ENCODE results near the gene STYXL1.
"Not testable (repeated sequence)": the region's sequence is repeated elsewhere in the genome, so short reads cannot be mapped to it uniquely, and the experiment has no call there.

STYXL1 gene, protein sequence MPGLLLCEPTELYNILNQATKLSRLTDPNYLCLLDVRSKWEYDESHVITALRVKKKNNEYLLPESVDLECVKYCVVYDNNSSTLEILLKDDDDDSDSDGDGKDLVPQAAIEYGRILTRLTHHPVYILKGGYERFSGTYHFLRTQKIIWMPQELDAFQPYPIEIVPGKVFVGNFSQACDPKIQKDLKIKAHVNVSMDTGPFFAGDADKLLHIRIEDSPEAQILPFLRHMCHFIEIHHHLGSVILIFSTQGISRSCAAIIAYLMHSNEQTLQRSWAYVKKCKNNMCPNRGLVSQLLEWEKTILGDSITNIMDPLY

DNA sequence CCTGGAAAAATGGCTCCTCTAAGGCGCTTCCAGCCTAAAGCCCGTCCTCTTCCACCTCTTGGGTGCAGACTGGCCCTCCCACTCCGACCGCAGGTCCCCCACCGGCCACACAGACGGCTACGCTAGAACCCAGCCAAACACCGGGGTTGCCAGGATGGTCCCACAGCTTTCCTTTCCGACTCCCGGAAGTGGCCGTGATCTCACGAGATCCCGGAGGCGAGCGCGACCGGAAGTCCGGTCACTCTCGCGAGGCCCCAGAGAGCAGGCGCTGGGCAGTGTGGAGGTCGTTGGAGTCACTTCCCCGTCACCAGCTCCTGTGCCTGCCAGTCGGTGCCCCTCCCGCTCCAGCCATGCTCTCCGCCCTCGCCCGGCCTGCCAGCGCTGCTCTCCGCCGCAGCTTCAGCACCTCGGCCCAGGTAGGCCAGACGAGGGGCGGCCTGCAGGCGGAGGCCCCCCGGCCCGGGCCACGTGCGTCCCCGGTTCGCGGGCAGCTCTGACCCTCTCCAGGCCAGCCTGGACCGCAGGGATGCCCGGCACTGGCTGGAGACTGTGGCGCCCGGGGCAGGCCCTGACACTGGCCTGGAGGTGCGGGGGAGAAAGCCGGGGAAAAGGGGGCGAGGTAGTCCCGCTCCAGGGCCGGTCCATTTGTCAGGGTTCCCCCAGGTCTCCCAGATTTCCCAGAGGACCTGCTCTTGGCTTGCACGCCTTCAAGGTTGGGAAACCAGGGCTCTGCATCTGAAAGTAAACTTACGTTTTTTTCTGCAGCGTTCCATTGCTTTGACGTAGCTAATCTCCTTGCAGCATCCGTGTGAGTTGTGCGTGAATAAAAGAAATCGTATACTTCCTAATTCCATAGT lies at the start of gene STYXL1, which contains the start of gene MDH2:
Gene STYXL1, minus strand, starts transcription at position 190 of the 857 bp plus-strand sequence. CDS start 17,477 bp downstream, outside the sequence.
Gene MDH2, plus strand, starts transcription at position 296 of the 857 bp plus-strand sequence. Its CDS starts 55 bp downstream, at position 351.
- Histone ChIP-seq H3K9ac (ENCODE audit: low read length) (peak within 1 kb of the TSS; percentile 96), H3K9me3 (ENCODE audit: control insufficient read depth, low read length) (no peaks in the 10 kb centered on the region), H3K4me1 (ENCODE audit: control insufficient read depth, insufficient read depth, low read length) (peaks cover 8% of the 10 kb centered on the region), H3K4me3 (ENCODE audit: low read length) (peak within 1 kb of the TSS; percentile 99), H3K27me3 (replicated peaks; ENCODE audit: control insufficient read depth, insufficient read depth, low read length) (no peaks in the 10 kb centered on the region), H3K36me3 (ENCODE audit: control insufficient read depth, insufficient read depth, low read length, severe bottlenecking) (peaks cover under 1% of the 10 kb centered on the region)
- DNase-seq (ENCODE audit: low read depth) = peak; percentile 99

DNA sequence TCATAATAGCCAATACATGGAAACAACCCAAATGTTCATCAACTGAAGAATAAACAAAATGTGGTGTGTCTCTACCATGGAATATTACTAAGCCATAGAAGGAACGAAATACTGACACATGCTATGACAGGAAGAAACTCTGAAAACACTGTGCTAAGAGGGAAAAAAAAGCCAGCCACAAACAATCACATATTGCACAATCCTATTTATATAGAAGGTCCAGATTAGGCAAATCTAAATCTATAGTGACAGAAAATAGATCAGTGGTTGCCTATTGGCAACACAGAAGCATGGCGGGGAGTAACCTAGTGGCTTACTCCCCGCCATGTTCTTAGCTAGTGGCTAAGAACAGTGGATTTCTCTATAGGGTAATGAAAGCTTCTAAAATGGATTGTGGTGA lies 48.1 kb upstream of the STYXL1 start:
- Histone ChIP-seq H3K9me3 (ENCODE audit: control insufficient read depth, low read length) (no peaks in the 10 kb centered on the region), H3K9ac (ENCODE audit: low read length) (no peak overlapping the region), H3K4me3 (ENCODE audit: low read length) (no peak overlapping the region), H3K36me3 (ENCODE audit: control insufficient read depth, insufficient read depth, low read length, severe bottlenecking) (no peaks in the 10 kb centered on the region), H3K27me3 (replicated peaks; ENCODE audit: control insufficient read depth, insufficient read depth, low read length) (no peaks in the 10 kb centered on the region), H3K4me1 (ENCODE audit: control insufficient read depth, insufficient read depth, low read length) (no peaks in the 10 kb centered on the region)
- no peak for DNase-seq (ENCODE audit: low read depth)

DNA sequence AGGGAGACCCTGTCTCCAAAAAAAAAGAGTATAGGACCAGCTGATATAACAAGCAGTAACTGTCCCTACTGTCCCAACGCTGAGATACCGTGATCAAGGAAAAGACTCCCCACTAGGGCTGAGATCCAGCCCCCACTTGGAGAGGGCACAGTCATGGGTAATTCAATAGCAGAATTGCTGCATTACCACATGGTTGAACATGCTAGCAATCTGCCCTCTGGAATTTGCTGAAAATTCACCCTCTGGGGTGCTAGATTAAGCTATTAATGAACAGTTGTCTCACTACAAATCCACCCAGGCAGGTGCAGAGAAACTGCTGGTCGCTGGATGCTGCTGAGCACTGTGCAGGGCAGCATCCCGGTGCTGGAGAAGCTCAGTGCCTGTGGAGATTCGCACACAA lies 46.5 kb upstream of the STYXL1 start:
- not testable (repeated sequence) for H3K4me3 ChIP-seq (ENCODE audit: low read length); H3K27me3 ChIP-seq (replicated peaks; ENCODE audit: control insufficient read depth, insufficient read depth, low read length); H3K9me3 ChIP-seq (ENCODE audit: control insufficient read depth, low read length); H3K9ac ChIP-seq (ENCODE audit: low read length); DNase-seq (ENCODE audit: low read depth); H3K36me3 ChIP-seq (ENCODE audit: control insufficient read depth, insufficient read depth, low read length, severe bottlenecking); H3K4me1 ChIP-seq (ENCODE audit: control insufficient read depth, insufficient read depth, low read length)

DNA sequence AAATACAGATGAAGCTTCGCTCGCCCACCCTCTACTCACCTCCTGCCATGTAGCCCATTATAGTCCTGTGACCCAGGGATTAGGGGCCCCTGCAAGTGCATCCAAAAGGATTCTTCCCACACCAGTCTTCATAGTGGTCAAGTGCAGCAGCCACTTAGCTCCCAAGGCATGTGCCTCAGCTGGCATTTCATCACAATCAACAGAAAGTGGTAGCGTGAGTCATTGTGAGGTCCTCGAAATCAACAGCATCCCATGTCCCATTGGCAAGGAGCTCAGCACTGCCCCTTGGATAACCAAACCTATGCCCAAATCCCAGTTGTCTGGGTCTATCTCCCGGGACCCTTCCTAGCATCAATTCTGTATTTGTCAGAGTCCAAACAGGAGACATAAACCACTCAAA lies 45.7 kb upstream of the STYXL1 start:
- not testable (repeated sequence) for H3K9me3 ChIP-seq (ENCODE audit: control insufficient read depth, low read length); H3K36me3 ChIP-seq (ENCODE audit: control insufficient read depth, insufficient read depth, low read length, severe bottlenecking); H3K9ac ChIP-seq (ENCODE audit: low read length); H3K27me3 ChIP-seq (replicated peaks; ENCODE audit: control insufficient read depth, insufficient read depth, low read length); H3K4me3 ChIP-seq (ENCODE audit: low read length); DNase-seq (ENCODE audit: low read depth); H3K4me1 ChIP-seq (ENCODE audit: control insufficient read depth, insufficient read depth, low read length)

DNA sequence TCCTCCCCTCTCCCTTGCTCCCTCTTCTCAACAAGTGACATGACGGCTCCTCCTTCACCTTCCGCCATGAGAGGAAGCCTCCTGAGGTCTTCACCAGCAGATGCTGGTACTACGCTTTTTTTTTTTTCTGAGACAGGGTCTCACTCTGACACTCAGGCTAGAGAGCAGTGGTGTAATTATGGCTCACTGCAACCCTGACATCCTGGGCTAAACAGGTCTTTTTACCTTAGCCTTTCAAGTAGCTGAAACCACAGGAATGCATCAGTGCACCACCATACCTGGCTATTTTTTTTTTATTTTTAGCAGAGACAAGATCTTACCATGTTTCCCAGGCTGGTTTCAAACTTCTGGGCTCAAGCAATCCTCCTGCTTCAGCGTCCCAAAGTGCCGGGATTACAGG lies 43.7 kb upstream of the STYXL1 start:
- H3K9ac ChIP-seq (ENCODE audit: low read length) = no peak overlapping the region
- H3K4me1 ChIP-seq (ENCODE audit: control insufficient read depth, insufficient read depth, low read length) = no peaks in the 10 kb centered on the region
- no peak for DNase-seq (ENCODE audit: low read depth)
- no peaks in the 10 kb centered on the region for H3K9me3 ChIP-seq (ENCODE audit: control insufficient read depth, low read length)
- H3K36me3 ChIP-seq (ENCODE audit: control insufficient read depth, insufficient read depth, low read length, severe bottlenecking) = no peaks in the 10 kb centered on the region
- H3K27me3 ChIP-seq (replicated peaks; ENCODE audit: control insufficient read depth, insufficient read depth, low read length) = no peaks in the 10 kb centered on the region
- no peak overlapping the region for H3K4me3 ChIP-seq (ENCODE audit: low read length)

DNA sequence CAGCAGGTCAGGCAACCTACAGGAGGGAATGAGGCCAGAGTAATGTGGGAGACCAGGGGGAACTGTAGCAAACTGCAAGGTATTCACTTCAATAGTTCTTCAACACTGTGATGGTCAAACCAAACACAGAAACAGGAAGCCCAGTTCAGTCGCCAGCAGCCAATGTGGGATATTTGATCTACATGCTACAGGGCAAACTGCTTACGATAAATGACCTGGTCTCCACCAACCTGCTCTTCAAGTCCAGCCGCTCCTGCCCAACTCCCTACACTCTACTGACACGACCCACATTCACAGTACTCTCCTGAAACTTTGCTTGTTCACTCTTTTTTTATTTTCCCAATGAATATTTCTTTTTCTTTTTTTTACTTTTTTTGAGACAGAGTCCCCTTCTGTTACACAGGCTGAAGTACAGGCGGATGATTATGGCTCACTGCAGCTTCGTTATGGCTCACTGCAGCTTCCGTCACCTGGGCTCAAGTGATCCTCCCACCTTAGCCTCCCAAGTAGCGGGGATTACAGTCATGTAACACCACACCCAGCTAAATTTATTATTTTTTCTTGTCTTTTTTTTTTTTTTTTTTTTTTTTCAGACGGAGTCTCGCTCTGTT lies 42.2 kb upstream of the STYXL1 start:
- no peak for DNase-seq (ENCODE audit: low read depth)
- Histone ChIP-seq H3K9ac (ENCODE audit: low read length) (no peak overlapping the region), H3K9me3 (ENCODE audit: control insufficient read depth, low read length) (no peaks in the 10 kb centered on the region), H3K36me3 (ENCODE audit: control insufficient read depth, insufficient read depth, low read length, severe bottlenecking) (no peaks in the 10 kb centered on the region), H3K4me1 (ENCODE audit: control insufficient read depth, insufficient read depth, low read length) (peaks cover 4% of the 10 kb centered on the region), H3K4me3 (ENCODE audit: low read length) (no peak overlapping the region), H3K27me3 (replicated peaks; ENCODE audit: control insufficient read depth, insufficient read depth, low read length) (no peaks in the 10 kb centered on the region)

DNA sequence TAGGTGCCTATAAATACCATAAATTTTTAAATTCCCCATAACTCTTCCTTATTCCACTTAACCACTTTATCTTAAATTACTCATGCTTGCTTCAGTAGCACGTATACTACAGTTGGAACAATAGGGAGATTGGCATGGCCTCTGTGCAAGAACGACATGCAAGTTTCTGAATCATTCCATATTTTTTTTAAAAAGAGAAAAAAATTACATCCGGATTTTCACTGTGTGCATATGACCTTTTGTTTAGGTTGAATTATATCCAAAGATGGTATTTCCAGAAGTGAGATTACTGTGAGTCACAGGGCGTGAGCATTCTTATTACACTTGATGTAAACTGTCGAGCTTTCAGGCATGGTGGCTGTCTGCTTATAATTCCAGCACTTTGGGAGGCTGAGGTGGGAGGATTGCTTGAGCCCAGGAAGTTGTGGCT lies 39.6 kb upstream of the STYXL1 start:
- DNase-seq (ENCODE audit: low read depth) = peak; percentile 69
- not testable (repeated sequence) for H3K9ac ChIP-seq (ENCODE audit: low read length); H3K4me1 ChIP-seq (ENCODE audit: control insufficient read depth, insufficient read depth, low read length); H3K9me3 ChIP-seq (ENCODE audit: control insufficient read depth, low read length); H3K27me3 ChIP-seq (replicated peaks; ENCODE audit: control insufficient read depth, insufficient read depth, low read length); H3K4me3 ChIP-seq (ENCODE audit: low read length); H3K36me3 ChIP-seq (ENCODE audit: control insufficient read depth, insufficient read depth, low read length, severe bottlenecking)

DNA sequence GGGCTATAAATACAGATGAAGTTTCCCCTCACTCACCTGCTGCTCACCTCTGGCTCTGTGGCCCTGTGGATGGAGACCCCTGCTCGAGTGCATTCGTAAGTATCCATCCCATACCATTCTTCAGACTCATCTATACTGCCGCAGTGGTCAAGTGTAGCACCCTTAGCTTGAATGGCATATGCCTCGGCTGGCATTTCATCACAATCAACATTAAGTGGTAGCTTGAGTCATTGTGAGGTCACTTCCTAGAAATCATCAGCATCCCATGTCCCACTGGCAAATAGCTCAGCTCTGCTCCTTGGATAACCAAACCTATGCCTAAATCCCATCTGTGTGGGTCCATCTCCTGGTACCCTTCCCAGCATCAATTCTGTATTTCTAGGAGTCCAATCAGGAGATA lies 38.3 kb upstream of the STYXL1 start:
- no peaks in the 10 kb centered on the region for H3K9me3 ChIP-seq (ENCODE audit: control insufficient read depth, low read length)
- no peaks in the 10 kb centered on the region for H3K27me3 ChIP-seq (replicated peaks; ENCODE audit: control insufficient read depth, insufficient read depth, low read length)
- peaks cover 16% of the 10 kb centered on the region for H3K4me1 ChIP-seq (ENCODE audit: control insufficient read depth, insufficient read depth, low read length)
- H3K4me3 ChIP-seq (ENCODE audit: low read length) = no peak overlapping the region
- no peak for DNase-seq (ENCODE audit: low read depth)
- no peak overlapping the region for H3K9ac ChIP-seq (ENCODE audit: low read length)
- H3K36me3 ChIP-seq (ENCODE audit: control insufficient read depth, insufficient read depth, low read length, severe bottlenecking) = no peaks in the 10 kb centered on the region

DNA sequence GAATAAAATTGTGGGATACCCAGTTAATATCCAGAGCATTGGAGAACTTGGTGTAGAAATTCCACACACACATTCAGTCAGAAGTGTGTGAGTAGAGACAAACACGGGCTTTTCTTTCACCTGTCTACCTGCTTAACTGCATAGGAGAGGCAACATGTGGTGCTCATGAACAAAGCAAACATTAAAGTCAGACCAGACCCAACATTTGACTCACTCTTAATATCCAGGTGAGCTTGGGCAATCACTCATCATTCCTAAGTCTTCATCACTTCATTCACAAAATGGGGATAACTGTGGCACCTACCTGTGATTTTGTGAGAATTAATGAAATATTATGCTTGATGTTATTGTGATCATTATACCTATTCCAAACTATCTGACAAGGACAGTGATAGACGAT lies 36.3 kb upstream of the STYXL1 start:
- not testable (repeated sequence) for H3K36me3 ChIP-seq (ENCODE audit: control insufficient read depth, insufficient read depth, low read length, severe bottlenecking); H3K27me3 ChIP-seq (replicated peaks; ENCODE audit: control insufficient read depth, insufficient read depth, low read length); H3K9me3 ChIP-seq (ENCODE audit: control insufficient read depth, low read length); DNase-seq (ENCODE audit: low read depth); H3K4me3 ChIP-seq (ENCODE audit: low read length); H3K9ac ChIP-seq (ENCODE audit: low read length)
- H3K4me1 ChIP-seq (ENCODE audit: control insufficient read depth, insufficient read depth, low read length) = peaks cover 16% of the 10 kb centered on the region

DNA sequence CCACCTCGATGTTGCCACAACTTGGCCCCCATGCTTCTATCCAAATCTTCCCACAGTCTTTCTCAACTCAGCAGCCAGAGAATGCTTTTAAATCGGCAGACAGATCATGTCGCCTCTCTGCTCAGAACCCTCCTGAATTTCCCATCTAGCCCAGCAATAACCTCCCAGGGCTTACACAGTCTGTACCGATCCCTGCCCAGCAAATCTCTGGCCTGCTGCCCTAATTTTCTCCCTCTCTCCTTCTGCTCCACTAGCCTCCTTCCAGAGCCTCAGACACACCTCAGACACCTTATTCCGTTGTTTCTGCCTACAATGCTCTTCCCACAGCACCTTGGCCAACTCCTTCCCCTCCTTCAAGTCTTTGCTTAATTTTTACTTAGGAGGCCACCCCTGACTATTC lies 32.4 kb upstream of the STYXL1 start:
- Histone ChIP-seq H3K9me3 (ENCODE audit: control insufficient read depth, low read length) (no peaks in the 10 kb centered on the region), H3K27me3 (replicated peaks; ENCODE audit: control insufficient read depth, insufficient read depth, low read length) (no peaks in the 10 kb centered on the region), H3K36me3 (ENCODE audit: control insufficient read depth, insufficient read depth, low read length, severe bottlenecking) (no peaks in the 10 kb centered on the region), H3K9ac (ENCODE audit: low read length) (no peak overlapping the region), H3K4me3 (ENCODE audit: low read length) (no peak overlapping the region), H3K4me1 (ENCODE audit: control insufficient read depth, insufficient read depth, low read length) (peaks cover 13% of the 10 kb centered on the region)
- DNase-seq (ENCODE audit: low read depth) = no peak

DNA sequence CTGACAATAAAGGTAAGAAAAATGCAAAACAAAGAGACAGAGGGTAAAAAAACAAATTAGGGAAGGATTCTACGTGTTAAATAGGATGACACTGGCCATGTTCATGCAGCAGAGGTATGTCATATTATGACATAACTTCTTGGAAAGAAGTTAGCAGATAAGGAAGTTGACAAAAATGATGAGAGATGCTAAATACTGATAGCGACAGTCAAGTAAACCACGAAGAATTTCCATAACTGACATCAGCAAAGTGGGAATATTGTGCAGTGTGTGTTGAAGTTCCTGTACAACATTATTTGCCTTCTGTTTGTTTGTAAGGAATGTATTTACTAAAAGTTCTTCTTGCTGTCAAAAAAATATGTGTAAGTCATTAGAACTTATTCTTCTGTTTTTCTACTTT lies 29.6 kb upstream of the STYXL1 start:
- H3K27me3 ChIP-seq (replicated peaks; ENCODE audit: control insufficient read depth, insufficient read depth, low read length) = no peaks in the 10 kb centered on the region
- no peak for DNase-seq (ENCODE audit: low read depth)
- peaks cover 7% of the 10 kb centered on the region for H3K4me1 ChIP-seq (ENCODE audit: control insufficient read depth, insufficient read depth, low read length)
- H3K4me3 ChIP-seq (ENCODE audit: low read length) = no peak overlapping the region
- H3K9ac ChIP-seq (ENCODE audit: low read length) = no peak overlapping the region
- no peaks in the 10 kb centered on the region for H3K36me3 ChIP-seq (ENCODE audit: control insufficient read depth, insufficient read depth, low read length, severe bottlenecking)
- H3K9me3 ChIP-seq (ENCODE audit: control insufficient read depth, low read length) = no peaks in the 10 kb centered on the region

Measured in adipocyte (in vitro differentiated cells).